ENCODE data around the gene PCAT7. TPM values are rescaled to one million over a fixed set of nuclear protein-coding genes. Genes with fewer than 3 reads are reported as not detected.

Gene PCAT7
- polyA plus RNA-seq, 1 donor (not counting 4 experiments of a cell fraction or from before 2014, with no cell fraction given): not detected

DNA sequence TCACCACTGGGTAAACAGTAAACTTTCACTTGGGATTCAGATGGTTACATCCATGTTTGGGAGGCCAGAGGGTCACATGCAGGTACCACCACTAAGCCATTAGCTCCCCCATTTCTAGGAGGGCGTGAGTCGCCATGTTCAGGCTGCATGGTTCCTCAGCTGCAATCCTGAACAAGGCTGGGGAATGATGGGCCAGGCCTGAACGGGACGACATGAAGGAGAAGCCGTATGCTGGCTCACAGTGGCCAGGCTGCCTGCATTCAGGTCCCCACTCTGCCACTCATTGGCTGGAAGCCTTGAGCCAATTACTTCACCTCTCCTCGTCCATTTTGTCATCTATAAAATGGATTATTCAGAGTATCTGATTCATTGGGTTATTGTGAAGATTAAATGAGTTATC lies 47.8 kb downstream of the PCAT7 start:
- no peak for DNase-seq (ENCODE audit: low read depth, low spot score)
- Histone ChIP-seq H2AFZ (ENCODE audit: control insufficient read depth, low read length) (no peak overlapping the region), H4K20me1 (ENCODE audit: control insufficient read depth, extremely low read depth, insufficient read depth, low read length) (no peaks in the 10 kb centered on the region), H3K9me1 (ENCODE audit: control insufficient read depth, extremely low read depth, insufficient read depth, low read length) (no peaks in the 10 kb centered on the region), H3K4me1 (ENCODE audit: control insufficient read depth, extremely low read depth, insufficient read depth, low read length) (no peaks in the 10 kb centered on the region), H3K36me3 (ENCODE audit: control insufficient read depth in 2 of 2, extremely low read depth in 1 of 2, insufficient read depth in 2 of 2, low read length in 2 of 2) (no peaks in the 10 kb centered on the region), H3K9ac (ENCODE audit: control insufficient read depth, extremely low read depth, insufficient read depth, low read length) (no peak overlapping the region), H3K27ac (ENCODE audit: control insufficient read depth, insufficient read depth, low read length) (no peak overlapping the region), H3K4me3 (ENCODE audit: control insufficient read depth in 2 of 3, extremely low read depth in 1 of 3, insufficient read depth in 2 of 3, low read depth in 1 of 3, low read length in 3 of 3) (no peak overlapping the region), H3K27me3 (ENCODE audit: control insufficient read depth, extremely low read depth, insufficient read depth, low read length) (peaks cover 5% of the 10 kb centered on the region), H3K4me2 (ENCODE audit: control insufficient read depth, extremely low read depth, insufficient read depth, low read depth, low read length) (no peak overlapping the region), H3K9me3 (ENCODE audit: control insufficient read depth, low read depth, low read length) (no peaks in the 10 kb centered on the region), H3K79me2 (ENCODE audit: control insufficient read depth, insufficient read depth, low read length) (no peaks in the 10 kb centered on the region)
- dilution Hi-C loops (cut with MboI; ENCODE audit: extremely low pct_ligation_motif_present, low sequenced_read_pairs): no loop called here
- TF ChIP-seq, protein P1, sequence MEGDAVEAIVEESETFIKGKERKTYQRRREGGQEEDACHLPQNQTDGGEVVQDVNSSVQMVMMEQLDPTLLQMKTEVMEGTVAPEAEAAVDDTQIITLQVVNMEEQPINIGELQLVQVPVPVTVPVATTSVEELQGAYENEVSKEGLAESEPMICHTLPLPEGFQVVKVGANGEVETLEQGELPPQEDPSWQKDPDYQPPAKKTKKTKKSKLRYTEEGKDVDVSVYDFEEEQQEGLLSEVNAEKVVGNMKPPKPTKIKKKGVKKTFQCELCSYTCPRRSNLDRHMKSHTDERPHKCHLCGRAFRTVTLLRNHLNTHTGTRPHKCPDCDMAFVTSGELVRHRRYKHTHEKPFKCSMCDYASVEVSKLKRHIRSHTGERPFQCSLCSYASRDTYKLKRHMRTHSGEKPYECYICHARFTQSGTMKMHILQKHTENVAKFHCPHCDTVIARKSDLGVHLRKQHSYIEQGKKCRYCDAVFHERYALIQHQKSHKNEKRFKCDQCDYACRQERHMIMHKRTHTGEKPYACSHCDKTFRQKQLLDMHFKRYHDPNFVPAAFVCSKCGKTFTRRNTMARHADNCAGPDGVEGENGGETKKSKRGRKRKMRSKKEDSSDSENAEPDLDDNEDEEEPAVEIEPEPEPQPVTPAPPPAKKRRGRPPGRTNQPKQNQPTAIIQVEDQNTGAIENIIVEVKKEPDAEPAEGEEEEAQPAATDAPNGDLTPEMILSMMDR (optimal IDR thresholded peaks at IDR 0.05 in 1 of 3, IDR thresholded peaks at IDR 0.05 in 1 of 3, conservative IDR thresholded peaks at IDR 0.05 in 1 of 3; ENCODE audit: extremely low read depth in 1 of 3, insufficient read depth in 2 of 3, low read length in 3 of 3): no peak
- TF ChIP-seq EZH2 (IDR thresholded peaks at IDR 0.05; ENCODE audit: low read length): no peak
- peak; percentile 5 for FAIRE-seq

DNA sequence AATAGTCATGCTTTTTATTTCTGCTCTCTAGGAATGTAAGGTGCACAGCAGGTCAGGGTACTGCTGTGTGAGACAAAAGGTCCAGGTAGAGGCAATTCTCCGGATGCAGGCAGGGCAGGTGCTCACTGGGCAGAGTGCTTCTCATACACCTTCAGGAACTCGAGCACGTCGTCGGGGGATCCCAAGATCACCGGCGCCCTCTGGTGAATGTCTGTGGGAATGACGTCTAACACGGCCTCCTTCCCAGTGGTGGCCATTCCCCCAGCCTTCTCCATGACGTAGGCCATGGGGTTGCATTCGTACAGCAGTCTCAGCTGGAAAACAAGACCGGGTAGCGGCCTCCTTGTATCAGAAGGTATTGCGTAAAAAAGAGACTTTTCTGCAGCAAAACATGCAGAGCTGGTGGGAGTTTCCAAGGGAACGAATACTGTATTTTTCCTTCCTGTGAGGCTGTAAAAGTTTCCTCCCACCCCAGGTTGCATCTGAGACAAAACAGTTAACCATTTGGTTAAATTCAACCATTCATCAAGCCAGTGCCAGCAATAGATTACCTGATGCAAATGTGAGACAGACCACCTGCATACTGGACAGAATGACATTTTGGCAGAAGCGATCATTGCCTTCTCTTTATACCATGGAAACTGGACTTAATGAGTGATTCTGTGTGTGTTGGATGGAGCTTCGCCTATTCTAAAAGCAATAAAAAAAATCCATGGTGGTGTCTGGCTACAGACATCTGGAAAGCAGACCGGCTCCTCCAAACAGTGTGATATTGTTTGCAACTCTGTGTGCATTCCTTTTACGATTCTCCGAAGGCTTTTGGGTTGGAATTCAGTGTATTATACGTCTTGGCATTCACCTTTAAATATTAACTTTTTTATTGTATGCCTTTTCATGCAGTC lies 48.6 kb downstream of the PCAT7 start:
- no peak overlapping the region for H3K9ac ChIP-seq (ENCODE audit: control insufficient read depth, extremely low read depth, insufficient read depth, low read length)
- no peak overlapping the region for H3K4me2 ChIP-seq (ENCODE audit: control insufficient read depth, extremely low read depth, insufficient read depth, low read depth, low read length)
- H3K27ac ChIP-seq (ENCODE audit: control insufficient read depth, insufficient read depth, low read length): no peak overlapping the region
- no peaks in the 10 kb centered on the region for H3K9me3 ChIP-seq (ENCODE audit: control insufficient read depth, low read depth, low read length)
- H3K9me1 ChIP-seq (ENCODE audit: control insufficient read depth, extremely low read depth, insufficient read depth, low read length): no peaks in the 10 kb centered on the region
- no peaks in the 10 kb centered on the region for H4K20me1 ChIP-seq (ENCODE audit: control insufficient read depth, extremely low read depth, insufficient read depth, low read length)
- FAIRE-seq (peak; percentile 65), DNase-seq (ENCODE audit: low read depth, low spot score) (peak; percentile 23)
- no peak for TF ChIP-seq EZH2 (IDR thresholded peaks at IDR 0.05; ENCODE audit: low read length)
- TF ChIP-seq, protein P1 (optimal IDR thresholded peaks at IDR 0.05 in 1 of 3, IDR thresholded peaks at IDR 0.05 in 1 of 3, conservative IDR thresholded peaks at IDR 0.05 in 1 of 3; ENCODE audit: extremely low read depth in 1 of 3, insufficient read depth in 2 of 3, low read length in 3 of 3): peak; percentile 88 to 96 (median 91)
- H3K79me2 ChIP-seq (ENCODE audit: control insufficient read depth, insufficient read depth, low read length): no peaks in the 10 kb centered on the region
- dilution Hi-C loops (cut with MboI; ENCODE audit: extremely low pct_ligation_motif_present, low sequenced_read_pairs): no loop called here
- H2AFZ ChIP-seq (ENCODE audit: control insufficient read depth, low read length): no peak overlapping the region
- no peaks in the 10 kb centered on the region for H3K36me3 ChIP-seq (ENCODE audit: control insufficient read depth in 2 of 2, extremely low read depth in 1 of 2, insufficient read depth in 2 of 2, low read length in 2 of 2)
- no peak overlapping the region for H3K4me3 ChIP-seq (ENCODE audit: control insufficient read depth in 2 of 3, extremely low read depth in 1 of 3, insufficient read depth in 2 of 3, low read depth in 1 of 3, low read length in 3 of 3)
- H3K4me1 ChIP-seq (ENCODE audit: control insufficient read depth, extremely low read depth, insufficient read depth, low read length): no peaks in the 10 kb centered on the region
- H3K27me3 ChIP-seq (ENCODE audit: control insufficient read depth, extremely low read depth, insufficient read depth, low read length): peaks cover 5% of the 10 kb centered on the region

Measured in keratinocyte (primary cell).